HG02610 (cell line): ENCODE results near the gene MBOAT7.
"Not testable (repeated sequence)": the region's sequence is repeated elsewhere in the genome, so short reads cannot be mapped to it uniquely, and the experiment has no call there.

ENCODE experiments used
- ATAC-seq: cut with Tn5 transposase; IDR thresholded peaks from one replicate; pipeline ENCODE4 v1.9.1; 2021; ENCODE audit warnings: mild to moderate bottlenecking, moderate library complexity; ENCODE audit not compliant: unreplicated experiment

Gene MBOAT7, protein sequence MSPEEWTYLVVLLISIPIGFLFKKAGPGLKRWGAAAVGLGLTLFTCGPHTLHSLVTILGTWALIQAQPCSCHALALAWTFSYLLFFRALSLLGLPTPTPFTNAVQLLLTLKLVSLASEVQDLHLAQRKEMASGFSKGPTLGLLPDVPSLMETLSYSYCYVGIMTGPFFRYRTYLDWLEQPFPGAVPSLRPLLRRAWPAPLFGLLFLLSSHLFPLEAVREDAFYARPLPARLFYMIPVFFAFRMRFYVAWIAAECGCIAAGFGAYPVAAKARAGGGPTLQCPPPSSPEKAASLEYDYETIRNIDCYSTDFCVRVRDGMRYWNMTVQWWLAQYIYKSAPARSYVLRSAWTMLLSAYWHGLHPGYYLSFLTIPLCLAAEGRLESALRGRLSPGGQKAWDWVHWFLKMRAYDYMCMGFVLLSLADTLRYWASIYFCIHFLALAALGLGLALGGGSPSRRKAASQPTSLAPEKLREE

DNA sequence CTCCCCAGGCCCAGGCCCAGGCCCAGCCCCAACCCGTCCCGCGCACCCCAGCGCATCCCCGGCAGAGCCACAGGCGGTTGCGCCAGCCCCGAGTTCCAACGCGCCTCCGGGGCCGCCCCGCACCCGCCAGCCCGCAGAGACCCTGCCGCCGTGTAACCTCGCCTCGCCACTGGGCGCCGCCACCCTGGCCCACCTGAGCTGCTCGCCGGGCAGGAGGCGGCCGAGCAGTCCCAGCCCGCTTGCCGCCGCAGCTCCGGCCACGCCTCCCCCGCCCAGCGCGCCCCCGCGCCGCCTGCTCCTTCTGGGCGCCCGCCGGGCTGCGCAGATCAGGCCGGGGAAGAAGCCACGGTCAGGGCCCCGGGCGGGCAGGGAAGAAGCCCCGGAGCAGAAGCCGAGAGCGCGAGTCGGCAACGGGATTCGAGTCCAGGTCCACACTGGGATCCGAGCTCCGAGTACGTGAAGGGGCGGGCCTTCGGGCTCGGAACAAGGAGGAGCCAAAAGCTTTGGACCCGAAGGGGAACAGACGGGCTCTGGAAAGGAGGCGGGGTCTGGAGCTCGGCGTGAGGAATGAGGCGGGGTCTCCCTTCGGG lies at the start of gene MBOAT7:
MBOAT7 (minus strand) TSS at position 436 of the 590 bp plus-strand sequence. CDS start 1,072 bp downstream, outside the sequence.
- peak; percentile 8 for ATAC-seq

DNA sequence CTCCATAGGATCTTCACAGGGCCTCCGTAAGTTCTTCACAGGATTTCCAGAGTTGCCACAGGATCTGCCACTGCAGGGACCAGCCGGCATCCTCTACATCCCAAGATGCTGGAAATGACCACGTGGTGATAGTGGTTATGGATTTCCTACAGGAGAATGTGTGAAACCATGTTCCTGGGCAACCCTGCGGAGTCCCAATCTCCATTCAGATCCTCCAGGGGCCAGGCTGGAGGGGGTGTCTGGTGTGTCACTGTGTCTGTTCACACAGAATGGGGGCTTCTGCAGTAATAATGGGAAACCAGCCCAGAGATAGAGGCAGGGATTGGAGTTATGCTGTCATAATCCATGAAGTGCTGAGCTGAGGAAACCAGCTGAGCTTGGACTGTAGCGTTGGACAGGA lies 44.6 kb upstream of the MBOAT7 start:
- no peak for ATAC-seq

DNA sequence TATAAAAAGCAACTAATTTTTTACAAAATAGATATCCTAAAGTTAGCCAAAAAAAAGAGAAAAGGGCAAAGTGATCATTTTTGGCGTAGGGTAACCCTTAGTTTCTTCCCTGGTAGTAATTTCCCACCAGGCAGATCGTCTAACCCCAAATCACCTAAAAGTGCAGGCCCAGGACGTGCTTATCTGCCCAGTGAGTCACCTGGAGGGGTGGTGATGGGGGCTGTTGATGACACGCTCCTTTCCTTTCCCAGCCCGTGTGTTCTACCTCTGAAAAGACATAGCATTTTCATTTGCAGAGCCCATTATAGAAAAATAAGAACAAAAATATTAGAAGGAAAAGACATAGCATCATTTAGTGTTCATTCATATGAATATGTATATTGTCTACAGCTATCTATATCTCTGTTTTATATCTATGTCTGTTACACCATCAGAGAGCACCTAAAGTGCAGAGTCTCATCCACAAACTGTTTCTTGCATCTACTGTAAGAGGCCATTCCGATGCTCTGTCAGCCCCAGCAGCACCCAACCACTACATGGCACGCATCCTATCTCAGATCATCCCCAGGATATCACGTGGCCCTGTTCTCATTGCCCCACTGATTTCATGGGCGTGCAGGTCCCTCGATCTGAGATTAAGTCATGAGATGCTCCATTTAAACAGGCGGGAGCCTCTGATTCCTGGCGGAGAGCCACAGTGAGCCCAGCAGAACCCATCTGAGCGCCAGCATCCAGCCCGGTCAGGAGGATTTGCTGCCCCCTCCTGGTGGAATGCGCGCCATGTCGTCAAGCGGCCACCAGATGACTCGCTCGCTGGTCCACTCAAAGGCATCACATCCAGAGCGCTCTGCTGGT lies 41.9 kb upstream of the MBOAT7 start:
- no peak for ATAC-seq

DNA sequence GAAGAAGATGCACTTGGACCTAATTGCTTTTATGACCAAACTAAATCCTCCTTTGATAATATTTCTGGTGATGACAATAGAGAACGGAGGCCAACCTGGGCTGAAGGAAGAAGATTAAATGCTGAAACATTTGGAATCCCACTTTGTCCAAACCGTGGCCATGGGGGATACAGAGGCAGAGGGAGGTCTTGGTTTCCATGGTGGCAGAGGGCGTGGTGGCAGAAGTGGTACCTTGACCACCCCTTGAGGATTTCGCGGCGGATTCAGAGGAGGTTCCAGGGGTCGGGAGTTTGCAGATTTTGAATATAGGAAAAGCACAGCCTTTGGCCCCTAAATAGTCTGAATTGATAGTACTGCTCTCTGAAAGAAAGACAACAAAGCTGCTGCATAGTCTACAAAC lies 40.7 kb upstream of the MBOAT7 start:
- ATAC-seq: no peak

DNA sequence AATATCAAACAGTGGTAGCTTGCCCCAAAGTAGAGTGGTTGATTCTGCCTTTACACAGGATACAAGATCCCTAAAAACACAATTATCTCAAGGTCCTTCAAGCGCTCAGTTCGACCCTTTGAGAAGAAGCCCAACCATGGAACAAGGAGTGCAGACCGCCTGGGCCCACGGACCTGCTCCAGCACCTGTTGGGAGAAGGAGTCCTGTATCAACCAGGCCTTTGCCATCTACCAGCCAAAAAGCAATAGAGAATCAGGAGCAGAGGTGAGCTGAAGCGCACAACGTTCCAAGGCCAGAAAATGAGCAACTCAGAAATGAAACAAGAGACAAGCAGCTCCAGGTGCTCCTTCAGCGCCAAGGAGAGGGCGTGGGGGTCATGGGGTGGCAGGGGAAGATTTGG lies 39.8 kb upstream of the MBOAT7 start:
- no peak for ATAC-seq

DNA sequence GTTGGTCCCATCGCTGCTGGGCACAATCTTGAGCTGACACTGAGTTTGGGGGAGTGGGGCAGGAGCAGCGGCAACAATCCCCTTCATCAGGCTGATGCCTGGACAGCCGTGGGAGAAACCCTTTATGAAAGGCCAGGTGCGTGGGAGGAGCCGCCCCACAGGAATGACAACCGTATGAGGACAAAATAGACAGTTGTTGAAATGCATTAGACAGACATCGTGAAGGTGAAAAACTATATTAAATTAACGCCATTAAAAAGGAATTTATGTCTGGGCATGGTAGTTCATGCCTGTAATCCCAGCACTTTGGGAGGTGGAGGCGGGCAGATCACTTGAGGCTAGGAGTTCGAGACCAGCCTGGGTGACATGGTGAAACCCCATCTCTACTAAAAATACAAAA lies 35.2 kb upstream of the MBOAT7 start:
- ATAC-seq: not testable (repeated sequence)

DNA sequence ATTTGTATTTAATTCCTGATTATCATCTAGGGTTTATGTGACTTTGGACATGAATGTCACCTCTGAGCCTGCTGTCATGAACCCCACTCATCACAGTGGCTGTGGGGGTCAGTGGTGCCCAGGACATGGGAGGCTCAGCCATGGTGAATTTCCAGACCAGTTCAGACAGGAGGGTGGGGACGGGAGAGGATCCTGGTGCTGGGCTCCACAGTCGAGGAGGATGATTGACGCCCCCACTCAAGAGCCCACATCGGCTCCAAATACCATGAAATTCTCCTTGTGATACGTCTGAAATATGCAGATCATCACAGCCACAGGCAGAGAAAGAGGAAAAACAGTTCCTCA lies 34.5 kb upstream of the MBOAT7 start:
- not testable (repeated sequence) for ATAC-seq

DNA sequence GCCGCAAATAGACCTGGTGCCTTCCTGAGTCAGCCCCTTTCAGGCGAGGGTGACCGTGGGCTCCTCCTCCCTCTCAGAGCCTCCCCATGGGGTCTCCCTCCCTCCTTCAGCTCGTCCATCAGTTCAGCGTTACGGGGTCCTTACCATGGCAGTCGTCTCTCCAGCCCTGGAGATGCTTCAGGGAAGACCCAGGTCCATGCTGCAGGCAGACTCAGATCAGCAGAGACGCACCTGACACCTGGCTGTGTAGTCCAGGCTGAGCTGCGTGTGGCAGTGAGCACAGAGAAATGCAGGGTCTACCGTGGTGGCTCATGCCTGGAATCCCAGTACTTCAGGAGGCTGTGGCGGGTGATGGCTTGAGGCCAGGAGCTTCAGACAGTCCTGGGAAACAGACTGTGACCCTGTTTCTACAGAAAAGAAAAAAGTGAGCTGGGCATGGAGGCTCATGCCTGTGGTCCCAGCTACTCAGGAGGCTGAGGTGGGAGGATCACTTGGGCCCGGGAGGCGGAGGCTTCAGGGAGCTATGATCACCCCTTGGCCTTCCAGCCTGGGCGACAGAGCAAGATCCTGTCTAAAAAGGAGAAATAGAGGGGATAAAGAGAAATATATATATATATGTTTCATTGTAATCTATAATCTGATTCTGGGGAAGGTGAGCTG lies 34.0 kb upstream of the MBOAT7 start:
- ATAC-seq: not testable (repeated sequence)

DNA sequence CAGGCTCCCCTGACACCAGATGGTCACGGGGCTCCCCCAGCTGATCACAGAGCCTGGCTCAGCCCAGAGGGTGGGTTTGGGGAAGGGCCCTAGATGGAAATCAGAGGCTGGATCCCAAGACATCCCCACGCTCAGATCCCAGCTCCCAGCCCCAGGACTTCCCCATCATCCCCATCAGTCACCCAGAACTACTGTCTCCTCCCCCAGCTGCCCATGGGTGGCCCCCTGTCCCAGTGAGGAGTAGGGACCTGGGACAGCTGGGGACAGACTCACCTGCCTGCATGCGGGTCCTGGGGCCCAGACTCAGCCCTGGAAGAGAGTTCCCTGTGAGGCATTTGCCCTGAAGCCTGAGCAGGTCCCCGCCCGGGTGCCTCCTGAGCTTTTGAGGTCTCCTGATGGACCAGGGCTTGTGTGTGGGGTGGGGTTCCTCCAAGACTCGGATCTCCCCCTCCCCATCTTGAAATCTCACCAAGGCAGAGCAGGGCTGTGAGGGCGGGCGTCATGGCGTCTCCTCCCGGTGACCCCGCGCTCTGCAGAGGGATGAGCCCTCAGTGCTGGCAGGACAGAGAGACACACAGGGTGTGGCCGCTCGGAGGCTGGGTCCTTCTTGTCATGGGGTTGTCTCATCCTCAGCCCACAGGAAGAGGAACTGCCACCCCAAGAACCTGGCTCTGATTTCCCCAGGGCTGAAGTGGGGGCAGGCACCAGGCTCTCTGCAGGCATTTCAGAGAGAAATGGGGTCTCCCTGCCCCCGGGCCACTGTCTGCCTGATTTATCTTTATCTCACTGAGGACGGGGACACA lies 33.3 kb upstream of the MBOAT7 start, which contains the start of gene LILRB3:
LILRB3 (minus strand) TSS at position 534 of the 803 bp plus-strand sequence; CDS start at position 503, 31 bp downstream.
- ATAC-seq: not testable (repeated sequence)

DNA sequence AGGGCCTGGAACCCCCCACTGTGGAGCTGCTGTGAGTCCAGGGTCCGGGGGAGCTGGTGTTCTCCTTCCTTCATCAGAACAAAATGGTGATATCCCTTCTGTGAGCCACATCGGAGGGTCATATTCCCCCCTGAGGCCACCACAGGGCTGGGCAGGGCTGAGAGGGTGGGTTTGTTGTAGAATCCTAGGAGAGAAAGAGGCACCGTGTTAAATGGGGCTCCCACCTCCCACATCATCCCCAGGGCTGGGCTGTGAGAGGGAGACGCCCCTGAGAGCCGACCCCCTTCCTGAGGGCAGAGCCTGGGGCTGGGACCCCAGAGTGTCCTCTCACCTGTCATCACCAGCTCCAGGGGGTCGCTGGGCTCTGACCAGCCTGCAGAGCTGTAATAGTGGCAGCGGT lies 32.6 kb upstream of the MBOAT7 start:
- not testable (repeated sequence) for ATAC-seq

DNA sequence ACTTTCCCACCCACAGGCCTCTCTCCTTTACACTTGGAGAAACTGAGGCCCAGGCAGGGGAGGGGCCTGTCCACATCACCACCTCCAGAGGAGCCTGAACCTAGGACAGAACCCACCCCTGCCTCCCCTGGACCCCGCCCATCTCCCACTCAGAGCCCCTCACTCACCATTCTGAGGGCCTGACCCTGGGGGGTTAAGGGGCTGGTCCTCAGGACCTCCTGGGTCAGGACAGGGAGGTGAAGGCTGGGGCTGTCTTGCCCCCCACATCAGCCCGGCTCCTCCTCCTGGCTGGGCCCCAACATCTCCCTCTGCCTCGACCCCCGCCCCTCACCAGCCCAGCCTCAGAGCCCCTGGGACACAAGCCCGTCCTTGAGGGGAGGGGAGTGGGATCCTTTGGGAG lies 30.3 kb upstream of the MBOAT7 start:
- not testable (repeated sequence) for ATAC-seq

DNA sequence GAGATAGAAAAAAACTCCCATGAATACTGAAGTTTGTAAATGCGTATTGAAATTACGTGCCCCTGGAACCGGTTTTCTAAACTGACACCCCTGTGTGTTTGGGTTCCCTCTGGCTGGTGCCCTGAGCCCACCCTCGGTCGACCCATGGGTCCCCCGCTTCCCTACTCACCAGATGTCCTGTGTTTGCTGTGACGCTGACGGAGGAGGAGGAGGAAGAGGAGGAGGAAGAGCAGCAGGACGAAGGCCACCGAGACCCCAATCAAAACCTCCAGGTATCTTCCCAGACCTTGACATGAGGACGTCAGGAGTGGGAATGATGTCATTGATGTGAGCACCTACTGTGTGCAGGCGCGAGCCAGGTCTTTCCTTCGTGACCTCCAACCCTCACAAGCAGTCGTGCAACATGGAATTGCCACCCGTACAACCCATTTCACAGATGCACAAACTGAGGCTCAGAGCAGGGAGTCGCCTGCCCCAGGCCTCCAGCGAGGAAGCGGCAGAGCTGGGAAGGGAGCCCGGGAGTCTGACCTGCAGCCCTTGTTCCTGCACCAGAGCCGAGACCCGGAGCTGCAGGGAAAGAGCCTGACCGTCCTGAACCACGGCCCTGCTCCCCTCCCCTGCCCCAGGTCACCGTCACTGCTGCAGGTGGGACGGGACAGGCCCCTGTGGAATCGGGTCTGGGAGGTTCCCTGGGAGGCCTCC lies 29.7 kb upstream of the MBOAT7 start:
- no peak for ATAC-seq

DNA sequence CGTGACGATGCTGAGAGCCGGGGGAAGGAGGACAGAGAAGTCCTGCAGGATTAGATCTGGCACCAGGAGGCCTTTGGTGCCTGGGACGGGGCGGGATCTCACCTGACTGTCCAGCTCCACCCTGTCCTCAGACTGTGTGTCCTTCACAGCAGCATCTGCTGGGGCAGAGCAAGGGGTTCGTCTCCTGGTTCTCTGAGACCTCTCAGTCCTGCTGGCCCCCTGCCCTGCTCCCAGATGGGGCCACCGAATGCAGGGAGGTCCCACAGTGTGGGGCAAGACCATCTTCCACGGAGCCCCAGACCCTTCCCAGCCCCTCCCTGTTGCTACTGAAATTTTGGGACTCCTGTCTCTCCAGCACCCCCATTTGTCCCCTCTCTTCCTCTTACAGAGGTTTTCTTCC lies 28.9 kb upstream of the MBOAT7 start:
- ATAC-seq: no peak

DNA sequence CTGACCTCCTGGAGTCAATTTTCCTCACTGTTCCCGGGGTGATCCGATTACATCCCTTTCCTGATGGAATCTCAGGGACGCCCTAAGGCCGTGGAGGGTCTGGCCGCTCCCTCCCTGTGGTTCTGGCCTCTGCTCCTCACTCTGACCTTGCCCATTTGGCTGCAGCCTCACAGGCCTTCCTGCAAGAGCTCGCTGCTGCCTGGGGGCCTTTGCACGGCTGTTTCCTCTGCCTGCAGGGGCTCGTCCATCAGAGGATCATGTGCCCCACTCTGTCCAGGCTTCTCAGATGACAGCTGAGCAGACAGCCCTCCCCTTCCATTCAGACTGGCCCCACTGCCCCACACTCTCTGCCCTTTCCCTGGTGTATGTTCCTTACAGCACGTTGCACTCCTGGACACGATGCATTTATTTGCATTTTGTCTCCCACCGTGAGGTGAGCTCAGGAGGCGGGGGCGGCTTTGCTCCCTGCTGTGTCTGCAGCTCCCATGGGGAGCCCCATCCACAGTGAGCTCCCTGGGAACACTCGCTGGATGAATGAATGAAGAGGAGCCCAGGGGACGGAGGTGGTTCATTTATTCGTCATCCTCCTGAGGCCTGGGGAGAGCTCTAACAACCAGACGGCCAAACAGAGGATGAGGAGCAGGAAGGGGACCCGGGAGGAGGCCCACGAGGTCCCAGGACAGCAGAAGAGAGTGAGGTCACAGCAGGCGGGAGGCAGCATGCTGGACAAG lies 28.3 kb upstream of the MBOAT7 start:
- ATAC-seq: not testable (repeated sequence)

DNA sequence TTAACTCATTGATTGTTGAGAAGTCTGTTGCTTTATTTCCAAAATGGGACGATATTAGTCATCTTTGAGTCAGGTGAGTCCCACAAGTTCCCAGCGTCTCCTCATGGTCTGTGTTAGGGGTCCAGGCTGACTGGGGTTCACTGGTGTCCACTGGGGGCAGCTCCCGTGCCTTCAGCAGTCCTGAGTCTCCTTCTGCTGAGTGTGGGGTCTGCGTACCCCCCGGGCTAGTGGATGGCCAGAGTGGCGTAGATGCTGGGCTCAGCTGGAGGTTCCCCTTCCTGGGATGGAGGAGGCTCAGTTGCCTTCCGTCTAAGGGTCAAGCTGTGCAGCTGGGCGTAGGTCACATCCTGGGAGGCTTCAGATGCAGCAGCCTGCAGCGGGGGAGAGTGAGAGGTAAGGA lies 27.5 kb upstream of the MBOAT7 start:
- ATAC-seq: no peak

DNA sequence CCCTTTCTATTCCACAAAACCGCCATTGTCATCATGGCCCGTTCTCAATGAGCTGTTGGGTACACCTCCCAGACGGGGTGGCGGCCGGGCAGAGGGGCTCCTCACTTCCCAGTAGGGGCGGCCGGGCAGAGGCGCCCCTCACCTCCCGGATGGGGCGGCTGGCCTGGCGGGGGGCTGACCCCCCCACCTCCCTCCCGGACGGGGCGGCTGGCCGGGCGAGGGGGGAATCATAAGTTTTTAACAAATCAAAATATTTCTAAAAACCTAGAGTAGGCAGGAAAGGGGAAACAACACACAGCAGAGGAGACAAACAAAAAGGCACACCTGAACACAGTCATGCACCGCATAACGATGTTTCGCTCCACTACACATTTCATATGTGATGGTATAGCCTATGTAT lies 25.4 kb upstream of the MBOAT7 start:
- not testable (repeated sequence) for ATAC-seq

DNA sequence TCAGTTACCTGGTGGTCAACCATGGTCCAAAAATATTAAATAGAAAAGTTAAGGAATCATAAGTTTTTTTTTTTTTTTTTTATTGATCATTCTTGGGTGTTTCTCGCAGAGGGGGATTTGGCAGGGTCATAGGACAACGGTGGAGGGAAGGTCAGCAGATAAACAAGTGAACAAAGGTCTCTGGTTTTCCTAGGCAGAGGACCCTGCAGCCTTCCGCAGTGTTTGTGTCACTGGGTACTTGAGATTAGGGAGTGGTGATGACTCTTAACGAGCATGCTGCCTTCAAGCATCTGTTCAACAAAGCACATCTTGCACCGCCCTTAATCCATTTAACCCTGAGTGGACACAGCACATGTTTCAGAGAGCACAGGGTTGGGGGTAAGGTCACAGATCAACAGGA lies 24.8 kb upstream of the MBOAT7 start:
- not testable (repeated sequence) for ATAC-seq

DNA sequence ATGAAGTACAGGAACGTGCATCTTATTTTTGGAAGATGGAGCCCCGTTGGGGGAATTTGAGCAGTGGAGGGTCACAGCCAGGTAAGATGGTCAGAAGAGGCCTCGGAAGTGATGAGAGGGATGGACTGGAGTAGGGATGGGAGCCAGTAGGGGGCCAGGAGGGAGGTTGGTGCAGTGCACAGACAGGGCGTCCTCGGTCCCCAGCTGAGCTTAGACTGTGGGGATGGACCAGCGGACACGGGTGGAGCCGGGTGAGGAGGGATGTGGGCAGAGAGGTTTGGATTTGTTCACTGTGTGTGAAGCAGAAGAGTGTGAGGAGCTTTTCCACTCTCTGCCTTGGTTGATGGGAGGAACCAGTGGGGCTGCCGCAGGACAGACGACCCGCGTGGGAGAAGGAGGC lies 21.9 kb upstream of the MBOAT7 start:
- ATAC-seq: no peak
